Measurements from ENCODE around the gene CNTFR. TPM values are rescaled to one million over a fixed set of nuclear protein-coding genes. Genes with fewer than 3 reads are reported as not detected.

The CNTFR gene
- total RNA-seq, 3 donors from 2014 or later: 11.3 to 103 (median 15.4) TPM

DNA sequence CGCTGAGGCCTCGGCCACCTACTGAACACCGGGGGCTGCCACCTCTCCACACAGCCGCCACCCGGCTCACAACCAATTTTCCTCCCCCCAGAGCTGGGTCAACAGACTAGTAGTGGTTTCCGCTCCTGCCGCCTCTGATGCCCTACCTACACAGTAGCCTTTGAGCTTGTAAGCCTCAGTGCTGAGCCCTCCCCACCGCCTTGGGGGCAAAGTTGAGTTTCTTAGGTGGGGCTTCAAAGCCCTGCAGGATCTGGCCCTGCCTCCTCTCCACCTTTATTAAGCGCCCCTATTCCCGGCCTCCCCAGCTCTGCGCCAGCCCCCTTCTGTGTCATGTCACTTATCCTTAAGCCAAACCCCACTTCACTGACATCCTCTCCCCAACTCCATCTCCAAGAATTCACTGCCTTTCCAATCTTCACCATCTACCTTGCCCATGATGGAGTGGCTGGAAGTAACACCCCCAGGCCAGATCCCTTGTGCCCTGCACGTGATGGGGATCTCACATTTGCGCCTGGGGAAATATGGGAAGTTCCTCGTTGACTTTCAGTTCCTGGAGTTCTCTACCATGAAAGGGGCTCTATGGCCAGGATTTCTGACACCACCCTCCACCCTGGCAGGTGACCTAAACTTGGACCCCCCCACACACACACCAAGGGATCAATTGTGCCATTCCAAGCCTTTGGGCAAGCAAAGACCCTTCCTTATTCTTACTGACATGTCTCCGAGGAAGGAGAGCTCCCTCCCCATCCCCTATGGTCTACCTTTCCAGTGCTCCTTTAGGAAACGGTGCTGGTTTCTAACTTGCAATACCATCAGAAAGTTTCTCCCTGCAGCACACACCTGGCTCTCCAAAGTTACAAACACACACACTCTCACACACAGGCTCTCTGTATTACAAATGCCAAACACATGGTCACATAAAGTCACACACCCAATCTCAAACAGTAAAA, 2.7 kb upstream of the CNTFR start:
- H3K4me3 ChIP-seq: peak overlapping the region in 2 of 3 donors; percentile 35 to 73
- H3K9me3 ChIP-seq: no peaks in the 10 kb centered on the region
- TF ChIP-seq, protein P1, sequence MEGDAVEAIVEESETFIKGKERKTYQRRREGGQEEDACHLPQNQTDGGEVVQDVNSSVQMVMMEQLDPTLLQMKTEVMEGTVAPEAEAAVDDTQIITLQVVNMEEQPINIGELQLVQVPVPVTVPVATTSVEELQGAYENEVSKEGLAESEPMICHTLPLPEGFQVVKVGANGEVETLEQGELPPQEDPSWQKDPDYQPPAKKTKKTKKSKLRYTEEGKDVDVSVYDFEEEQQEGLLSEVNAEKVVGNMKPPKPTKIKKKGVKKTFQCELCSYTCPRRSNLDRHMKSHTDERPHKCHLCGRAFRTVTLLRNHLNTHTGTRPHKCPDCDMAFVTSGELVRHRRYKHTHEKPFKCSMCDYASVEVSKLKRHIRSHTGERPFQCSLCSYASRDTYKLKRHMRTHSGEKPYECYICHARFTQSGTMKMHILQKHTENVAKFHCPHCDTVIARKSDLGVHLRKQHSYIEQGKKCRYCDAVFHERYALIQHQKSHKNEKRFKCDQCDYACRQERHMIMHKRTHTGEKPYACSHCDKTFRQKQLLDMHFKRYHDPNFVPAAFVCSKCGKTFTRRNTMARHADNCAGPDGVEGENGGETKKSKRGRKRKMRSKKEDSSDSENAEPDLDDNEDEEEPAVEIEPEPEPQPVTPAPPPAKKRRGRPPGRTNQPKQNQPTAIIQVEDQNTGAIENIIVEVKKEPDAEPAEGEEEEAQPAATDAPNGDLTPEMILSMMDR (IDR thresholded peaks at IDR 0.05): no peak
- TF ChIP-seq POLR2A (IDR thresholded peaks at IDR 0.05) (no peak), POLR2AphosphoS5 (IDR thresholded peaks at IDR 0.05) (no peak)
- H3K27ac ChIP-seq: peak overlapping the region; percentile 75 to 89
- no peak for DNase-seq (ENCODE audit: low spot score in 2 of 2)
- H3K27me3 ChIP-seq: peaks cover 0 to 10% of the 10 kb centered on the region in 2 donors
- H3K4me1 ChIP-seq: peaks cover 12 to 26% of the 10 kb centered on the region in 2 donors
- intact Hi-C loops (cut with DNase I; ENCODE audit: low total_unique reads): no loop called here
- H3K36me3 ChIP-seq: no peaks in the 10 kb centered on the region

DNA sequence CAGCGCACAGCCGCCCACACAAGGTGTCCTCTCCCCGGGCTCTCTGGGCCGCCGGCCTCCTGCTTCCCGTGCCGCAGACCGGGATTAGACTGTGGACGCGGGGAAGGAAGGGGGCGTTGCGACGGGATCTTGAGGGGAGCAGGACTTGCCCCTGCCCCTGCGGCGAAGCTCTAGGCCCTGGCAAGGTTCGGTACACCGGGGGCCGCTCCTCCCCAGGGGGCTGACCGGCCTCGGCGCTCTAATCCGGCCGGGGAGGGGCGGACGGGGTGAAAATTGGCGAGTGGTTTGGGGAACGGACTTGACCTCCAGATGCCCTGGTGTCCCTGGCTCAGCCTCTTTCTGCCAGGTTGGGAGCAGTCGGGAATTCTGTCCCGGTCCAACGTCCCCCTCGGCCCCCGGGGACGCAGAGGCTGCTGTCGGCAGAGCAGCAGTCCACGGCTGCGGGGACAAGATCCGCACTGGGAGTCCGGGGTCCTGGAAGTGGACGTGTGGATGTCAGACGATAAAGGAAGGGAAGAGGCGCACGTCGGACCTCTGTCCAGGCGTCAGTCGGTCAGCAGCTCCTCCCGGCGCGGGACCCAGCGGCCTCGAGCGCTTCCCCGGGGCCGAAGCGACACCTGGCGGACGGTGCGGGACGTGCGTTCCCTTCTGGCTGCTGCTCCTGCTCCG, 1.9 kb upstream of the CNTFR start:
- no peaks in the 10 kb centered on the region for H3K9me3 ChIP-seq
- H3K27ac ChIP-seq: peak overlapping the region; percentile 40 to 88
- intact Hi-C loops (cut with DNase I; ENCODE audit: low total_unique reads): no loop called here
- peak overlapping the region; percentile 35 to 73 (median 50) for H3K4me3 ChIP-seq
- H3K36me3 ChIP-seq: no peaks in the 10 kb centered on the region
- H3K27me3 ChIP-seq: peaks cover 0 to 13% of the 10 kb centered on the region in 2 donors
- peak; percentile 64 to 87 for DNase-seq (ENCODE audit: low spot score in 2 of 2)
- TF ChIP-seq, protein P1 (IDR thresholded peaks at IDR 0.05): peak; percentile 75 to 87 (median 86)
- TF ChIP-seq POLR2A (IDR thresholded peaks at IDR 0.05) (no peak), POLR2AphosphoS5 (IDR thresholded peaks at IDR 0.05) (peak in 1 of 3 donors; percentile 28)
- H3K4me1 ChIP-seq: peaks cover 12 to 26% of the 10 kb centered on the region in 2 donors

DNA sequence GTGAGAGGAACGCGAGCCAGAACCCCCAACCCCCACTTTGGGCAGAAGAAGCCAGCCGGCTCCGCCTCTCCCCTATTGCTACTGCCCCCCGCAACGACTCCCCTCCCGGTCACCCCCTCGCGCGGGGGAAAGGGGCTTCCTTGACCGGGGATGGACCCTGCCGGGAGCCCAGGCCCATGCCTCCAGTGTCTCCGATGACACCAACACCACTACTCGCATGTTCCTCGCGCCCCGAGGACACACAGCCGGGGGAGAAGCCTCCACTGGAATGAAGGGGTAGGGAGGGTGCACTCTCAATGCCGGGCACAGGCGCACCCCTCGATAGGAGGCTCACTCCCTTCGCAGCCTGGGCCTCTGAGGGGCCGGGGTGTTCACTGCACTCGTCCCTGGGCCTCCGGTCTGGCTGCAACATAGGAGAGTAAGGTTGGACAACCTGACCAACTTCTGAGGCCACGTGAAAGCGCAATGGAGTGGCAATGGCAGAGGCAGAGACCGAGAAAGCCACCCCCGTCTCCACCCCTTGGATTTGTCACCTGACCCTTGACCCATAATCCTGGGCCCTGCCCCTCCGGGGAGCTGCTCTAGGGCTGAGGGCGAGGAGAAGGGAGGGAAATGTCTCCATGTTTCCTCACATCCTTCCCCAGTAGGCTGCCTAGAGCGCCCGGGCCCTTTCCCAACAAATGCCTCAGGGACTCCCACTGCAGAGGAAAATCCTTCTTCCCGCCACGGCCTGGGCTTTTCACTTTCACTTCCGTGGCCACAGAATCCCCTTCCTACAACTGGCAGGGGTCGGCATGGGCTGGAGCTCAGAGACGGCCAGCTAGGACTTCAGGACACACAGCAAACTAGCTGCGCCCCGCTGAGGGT, 1.1 kb upstream of the CNTFR start:
- Histone ChIP-seq H3K4me1 (peaks cover 12 to 26% of the 10 kb centered on the region in 2 donors), H3K4me3 (peak overlapping the region; percentile 50 to 73 (median 65)), H3K36me3 (no peaks in the 10 kb centered on the region), H3K9me3 (no peaks in the 10 kb centered on the region), H3K27ac (peak overlapping the region; percentile 40 to 88), H3K27me3 (peaks cover 0 to 13% of the 10 kb centered on the region in 2 donors)
- DNase-seq (ENCODE audit: low spot score in 2 of 2): no peak
- intact Hi-C loops (cut with DNase I; ENCODE audit: low total_unique reads): no loop called here
- TF ChIP-seq POLR2A (IDR thresholded peaks at IDR 0.05) (no peak), POLR2AphosphoS5 (IDR thresholded peaks at IDR 0.05) (no peak)
- TF ChIP-seq, protein P1 (IDR thresholded peaks at IDR 0.05): no peak

DNA sequence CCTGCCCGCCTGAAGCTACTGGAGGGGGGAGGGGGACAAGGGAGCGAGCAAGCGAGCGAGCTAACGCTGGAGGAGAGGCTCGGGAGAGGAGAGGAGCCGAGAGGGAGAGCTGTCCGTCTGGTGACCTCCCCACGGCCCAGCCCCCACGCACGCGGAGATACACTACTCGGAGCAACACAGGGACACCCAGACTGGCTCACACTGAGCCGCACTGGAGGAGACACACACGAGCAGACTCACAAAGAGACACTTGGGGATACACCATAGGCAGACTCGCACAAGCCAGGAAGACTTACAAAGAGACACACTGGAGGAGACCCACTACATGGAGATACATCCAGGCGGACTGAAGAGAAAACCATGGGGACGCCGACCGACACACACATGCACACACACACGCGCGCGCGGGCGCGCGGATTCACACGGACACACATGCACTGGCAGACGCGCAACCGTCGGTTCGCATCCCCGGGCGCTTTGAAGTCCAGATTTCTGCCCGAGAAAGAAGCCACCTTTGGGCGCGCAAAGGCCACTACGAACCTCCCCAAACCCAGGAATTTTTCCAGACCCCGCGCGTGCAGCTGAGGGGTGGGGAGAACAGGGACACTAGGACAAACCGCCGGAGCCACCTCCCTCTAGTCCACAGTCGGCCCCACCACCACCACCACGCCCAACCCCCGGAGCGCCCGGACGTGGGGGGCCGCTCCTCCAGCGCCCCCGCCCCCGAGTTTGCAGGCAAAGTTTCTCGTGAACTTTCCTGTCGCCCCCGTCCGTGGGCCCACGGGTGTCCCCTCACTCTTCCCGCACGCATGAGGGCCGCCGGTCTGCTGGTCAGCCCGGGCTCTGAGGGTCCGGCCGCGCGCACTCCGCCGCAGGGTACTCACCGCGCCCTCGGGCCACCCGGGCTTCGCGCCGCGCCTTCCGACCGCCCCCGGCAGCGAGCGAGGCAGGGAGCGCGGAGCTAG, 571 bp downstream of the CNTFR start:
- H3K36me3 ChIP-seq: no peaks in the 10 kb centered on the region
- H3K4me1 ChIP-seq: peaks cover 12 to 26% of the 10 kb centered on the region in 2 donors
- peak overlapping the region in 1 of 2 donors; percentile 88 for H3K27ac ChIP-seq
- TF ChIP-seq POLR2A (IDR thresholded peaks at IDR 0.05): no peak
- no peak for TF ChIP-seq POLR2AphosphoS5 (IDR thresholded peaks at IDR 0.05)
- TF ChIP-seq, protein P1 (IDR thresholded peaks at IDR 0.05): no peak
- DNase-seq (ENCODE audit: low spot score in 2 of 2): no peak
- peaks cover 0 to 13% of the 10 kb centered on the region in 2 donors for H3K27me3 ChIP-seq
- H3K9me3 ChIP-seq: no peaks in the 10 kb centered on the region
- intact Hi-C loops (cut with DNase I; ENCODE audit: low total_unique reads): no loop called here
- H3K4me3 ChIP-seq: peak overlapping the region; percentile 50 to 73 (median 65)
